Heart left ventricle (tissue), 13 donors: ENCODE results near the gene ICA1.

Source experiments
- CTCF ChIP-seq, 12 donors: fragments of 200-600 bp; sonication (generic) in 4 of 12; IDR thresholded peaks; one replicate each; pipeline versions ENCODE4 v1.5.0 to v1.8.0; 2018 to 2022; ENCODE audit warnings: antibody characterized with exemption in 12 of 12, mild to moderate bottlenecking in 5 of 12
- POLR2A ChIP-seq, 2 donors: fragments of 450-650 bp; IDR thresholded peaks; one replicate each; pipeline ENCODE4 v1.6.1; 2017; ENCODE audit warnings: antibody characterized with exemption in 2 of 2, mild to moderate bottlenecking in 2 of 2, moderate library complexity in 2 of 2
- donor health status: ischemic (EF 13 %, LVEDD 7.1; RV severe dilation, severe dysfunction).
- donor health status: DM: no; HTN: yes; CAD: no.
- donor health status: DM: no; HTN: no; CAD: no.
- donor health status: ischemic (EF 25% LVEDD 6.9; RV normal size, moderate dysfunction).
- donor health status: ischemic (EF 25% LVEDD 5.7; RV mildly dilated, moderate dysfunction).
- donor health status: ischemic (EF 35%, LVEDD 5.7; RV mildly dilated, moderate dysfunction).
- donor health status: nonischemic (EF 11% LVEDD 7.7; RV severe dilation, severe dysfunction).
- donor health status: DM: yes; HTN: yes; CAD: no.
- donor health status: PGD.
- donor health status: ischemic (EF 29% LVEDD 5.4; RV normal size, mild dysfunction).
- donor health status: nonischemic (EF 23%, LVEDD 6.1; RV moderate dilation, normal function).

- TF ChIP-seq CTCF (IDR thresholded peaks at IDR 0.05), result no peak
- TF ChIP-seq POLR2A (IDR thresholded peaks at IDR 0.05), result no peak
These were observed 126.5 kb downstream of the ICA1 start for GRCh38 chr7:8135417-8135816.
